Activated CD4-positive, alpha-beta T cell treated with anti-CD3 and anti-CD28 coated beads for 4 hours (primary cell): ENCODE results near the gene ALKBH8.
A peak's percentile ranks its signal among the peaks of the same experiment; 100 is the strongest.
"Not testable (repeated sequence)": the region's sequence is repeated elsewhere in the genome, so short reads cannot be mapped to it uniquely, and the experiment has no call there.

Experiments
- DNase-seq, 2 donors: peaks; one replicate each; pipeline ENCODE4 v3.0.0-alpha.2; 2020

ALKBH8 gene

DNA sequence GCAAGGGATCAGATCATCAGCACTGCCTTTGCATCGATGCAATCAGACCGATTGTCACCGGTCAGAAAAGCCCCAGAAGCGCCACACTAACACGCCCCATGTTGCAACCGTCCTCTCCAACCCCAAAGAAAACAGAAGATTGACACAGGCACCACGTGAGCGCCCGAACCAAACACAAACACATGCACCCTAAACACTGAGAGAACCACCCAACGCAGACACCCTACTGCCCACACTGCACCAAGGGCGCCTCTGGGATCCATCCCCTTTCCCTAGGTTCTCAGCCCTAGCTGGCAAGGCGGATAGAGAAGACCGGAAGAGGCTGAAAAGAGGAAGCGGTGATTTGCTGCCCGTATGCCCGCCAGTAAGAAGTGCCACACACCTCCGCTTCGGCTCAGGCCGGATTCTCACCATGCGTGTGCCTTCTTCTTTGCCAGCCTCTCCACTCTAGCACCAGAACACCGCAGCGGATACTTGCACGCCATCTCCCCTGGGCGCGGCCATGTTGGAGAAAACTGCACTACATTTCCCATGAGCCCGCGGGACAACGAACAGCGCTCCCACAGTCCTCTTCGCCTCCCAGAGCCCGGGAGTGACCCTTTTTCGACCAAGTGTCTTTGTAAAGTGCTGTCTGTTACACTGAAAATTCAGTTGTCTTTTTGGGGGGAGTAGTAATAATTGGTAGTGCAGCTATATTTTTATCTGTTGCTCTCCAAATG is at the start of gene ALKBH8:
Gene ALKBH8 (minus strand): TSS at position 517 of the 719 bp plus-strand sequence. CDS start 4,842 bp downstream, outside the sequence.
- DNase-seq = peak; percentile 72

- DNase-seq = no peak
These were observed 46.9 kb upstream of the ALKBH8 start for GRCh38 chr11:107612445-107612844.

DNA sequence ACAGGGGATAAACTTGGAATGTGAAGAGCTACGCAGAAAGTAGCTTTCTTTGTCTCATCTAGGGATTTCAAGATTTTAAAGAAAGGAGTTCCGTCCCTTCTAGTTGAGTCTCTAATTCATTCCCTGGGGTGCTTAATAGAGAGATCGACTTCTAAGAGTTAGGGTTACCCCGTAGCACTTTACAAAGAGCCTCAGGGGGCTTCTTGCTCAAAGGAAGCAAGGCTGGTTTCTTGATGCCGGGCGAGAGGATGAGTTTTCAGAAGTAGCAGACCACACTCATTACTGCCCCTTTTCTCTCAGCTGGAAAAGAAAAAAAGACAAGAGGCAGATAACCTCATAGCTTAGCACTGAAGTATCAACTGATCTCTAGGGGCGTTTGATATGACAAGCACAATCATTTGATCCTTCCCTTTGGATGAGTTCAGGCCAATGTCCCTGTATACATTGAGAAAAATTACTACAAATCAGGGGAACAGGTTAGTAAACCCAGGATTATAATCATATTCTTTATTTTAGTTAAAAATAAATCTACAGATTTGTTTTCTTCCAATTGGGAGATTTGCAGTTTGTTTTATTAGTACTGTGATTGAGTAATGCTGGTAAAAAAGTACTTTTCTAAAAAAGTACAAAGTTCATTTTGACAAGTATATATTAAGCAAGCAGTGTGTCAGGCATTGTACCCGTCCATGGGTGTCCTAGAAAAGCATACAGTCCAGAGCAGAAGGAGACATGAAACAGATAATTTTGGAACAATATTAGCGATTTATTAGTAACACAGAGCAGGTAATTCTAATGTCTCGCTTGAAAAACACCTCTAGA is 44.1 kb upstream of the ALKBH8 start:
- DNase-seq = no peak

DNA sequence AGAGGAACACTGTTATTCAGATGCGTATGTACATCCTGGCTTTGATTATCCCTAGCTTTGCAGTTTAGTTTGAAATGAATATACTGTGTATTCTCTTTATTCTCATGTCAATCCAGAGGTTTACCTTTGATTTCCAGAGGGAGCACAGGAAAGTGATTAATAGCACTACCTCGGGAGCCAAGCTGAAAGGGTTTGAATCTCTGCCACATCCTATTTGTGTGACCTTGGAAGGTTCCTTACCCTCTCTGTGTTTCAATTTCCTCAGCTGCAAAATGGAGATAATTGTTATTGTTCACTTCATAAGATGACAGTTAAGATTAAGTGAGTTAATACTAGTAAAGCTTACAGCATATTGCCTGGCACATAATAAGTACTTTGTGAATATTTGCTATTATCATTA is 43.3 kb upstream of the ALKBH8 start:
- no peak for DNase-seq

- DNase-seq = no peak
These were observed 40.6 kb upstream of the ALKBH8 start for GRCh38 chr11:107606141-107606540.

DNA sequence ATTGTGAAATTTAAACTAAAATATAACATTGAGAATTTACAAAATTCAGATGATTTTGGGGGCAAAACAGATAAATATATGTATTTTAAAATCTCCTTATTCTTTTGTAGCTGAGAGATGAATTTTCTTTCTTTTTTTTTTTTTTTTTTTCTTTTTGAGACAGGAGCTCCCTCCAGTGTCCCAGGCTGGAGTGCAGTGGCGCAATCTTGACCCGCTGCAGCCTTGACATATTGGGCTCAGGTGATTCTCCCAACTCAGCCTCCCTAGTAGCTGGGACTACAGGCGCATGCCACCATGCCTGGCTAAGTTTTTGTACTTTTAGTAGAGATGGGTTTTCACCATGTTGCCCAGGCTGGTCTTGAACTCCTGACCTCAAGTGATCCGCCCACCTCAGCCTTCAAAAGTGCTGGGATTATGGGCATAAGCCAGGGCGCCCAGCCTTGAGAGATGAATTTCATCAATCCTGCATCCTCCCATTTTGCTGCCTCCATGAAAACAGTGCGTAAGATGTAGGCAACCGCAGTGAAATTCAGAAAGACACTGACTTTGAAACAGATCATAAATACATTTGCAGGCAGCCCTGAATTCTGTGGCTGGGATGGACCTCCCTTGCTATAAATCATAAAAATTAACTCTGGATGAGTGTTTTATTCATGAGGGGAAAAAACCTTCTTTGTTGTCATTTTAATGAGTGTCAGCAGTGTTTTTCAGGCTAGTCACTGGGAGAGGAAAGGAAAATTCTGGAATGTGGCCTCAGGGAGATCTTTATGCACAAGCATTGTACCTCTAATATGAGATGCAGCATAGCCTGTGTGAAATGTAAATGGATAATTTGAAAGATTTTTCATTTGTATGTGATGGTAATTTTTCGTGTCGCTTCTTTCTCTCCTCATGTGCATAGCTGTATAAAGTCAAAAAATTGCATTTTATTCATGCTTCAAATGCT is 39.8 kb upstream of the ALKBH8 start:
- no peak for DNase-seq

GRCh38 chr11:107598225-107599139 is 32.9 kb upstream of the ALKBH8 start:
- no peak for DNase-seq

- DNase-seq = no peak
These were observed 29.2 kb upstream of the ALKBH8 start for GRCh38 chr11:107594736-107595135.

DNA sequence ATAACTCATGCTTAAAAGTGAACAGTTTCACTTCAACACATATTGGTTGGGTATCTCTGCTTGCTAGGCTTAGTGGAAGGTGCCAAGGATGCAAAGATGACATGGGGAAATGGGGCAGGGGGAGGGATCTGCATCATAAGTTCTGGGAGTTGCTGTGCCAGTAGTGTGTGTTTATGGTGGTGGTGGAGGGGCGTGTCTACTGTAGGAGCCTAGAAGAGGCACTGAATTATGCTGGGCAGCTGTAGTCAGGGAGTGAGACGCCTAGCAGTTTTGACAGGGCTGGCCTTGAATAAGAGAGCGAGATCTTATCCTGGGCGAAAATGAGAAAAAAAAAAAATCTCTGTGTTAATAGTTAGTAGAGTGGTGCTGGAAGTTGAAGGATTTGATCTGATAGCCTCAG is 28.4 kb upstream of the ALKBH8 start:
- DNase-seq = no peak

DNA sequence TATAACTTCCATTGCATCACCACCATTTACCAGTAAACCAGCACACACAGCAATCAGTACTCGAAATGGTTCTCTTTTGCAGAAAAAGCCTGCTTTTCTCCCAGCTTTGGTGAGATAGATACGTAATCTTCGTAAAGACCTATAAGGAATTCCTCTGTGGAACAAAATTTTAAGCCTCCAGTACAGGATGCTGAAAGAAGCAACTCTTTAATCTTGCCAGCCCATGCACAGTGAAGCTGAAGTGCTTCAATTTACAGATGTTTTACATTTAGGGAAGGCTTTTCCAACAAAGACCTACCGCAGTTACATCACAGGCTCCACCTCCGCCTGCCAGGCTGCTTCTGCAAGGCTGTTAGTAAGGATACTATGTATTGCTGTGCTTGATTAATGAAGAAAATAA is 27.3 kb upstream of the ALKBH8 start:
- no peak for DNase-seq

DNA sequence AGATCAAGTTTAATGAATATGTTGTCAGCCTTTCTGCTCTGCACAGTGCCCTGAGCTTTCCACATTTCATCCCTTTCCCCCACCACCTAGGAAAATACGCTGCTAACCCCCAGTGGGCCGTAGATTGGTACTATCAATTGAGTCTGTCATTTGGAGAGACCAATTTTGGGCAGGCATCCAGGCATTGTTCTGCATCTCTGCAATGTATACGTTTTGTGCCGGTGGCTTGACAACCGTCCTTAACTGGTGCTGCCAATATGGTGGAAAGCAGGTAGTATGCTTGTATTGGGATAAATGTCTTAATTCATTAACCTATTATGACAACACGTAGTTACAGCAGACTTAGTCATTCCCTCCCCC is 26.7 kb upstream of the ALKBH8 start:
- no peak for DNase-seq

DNA sequence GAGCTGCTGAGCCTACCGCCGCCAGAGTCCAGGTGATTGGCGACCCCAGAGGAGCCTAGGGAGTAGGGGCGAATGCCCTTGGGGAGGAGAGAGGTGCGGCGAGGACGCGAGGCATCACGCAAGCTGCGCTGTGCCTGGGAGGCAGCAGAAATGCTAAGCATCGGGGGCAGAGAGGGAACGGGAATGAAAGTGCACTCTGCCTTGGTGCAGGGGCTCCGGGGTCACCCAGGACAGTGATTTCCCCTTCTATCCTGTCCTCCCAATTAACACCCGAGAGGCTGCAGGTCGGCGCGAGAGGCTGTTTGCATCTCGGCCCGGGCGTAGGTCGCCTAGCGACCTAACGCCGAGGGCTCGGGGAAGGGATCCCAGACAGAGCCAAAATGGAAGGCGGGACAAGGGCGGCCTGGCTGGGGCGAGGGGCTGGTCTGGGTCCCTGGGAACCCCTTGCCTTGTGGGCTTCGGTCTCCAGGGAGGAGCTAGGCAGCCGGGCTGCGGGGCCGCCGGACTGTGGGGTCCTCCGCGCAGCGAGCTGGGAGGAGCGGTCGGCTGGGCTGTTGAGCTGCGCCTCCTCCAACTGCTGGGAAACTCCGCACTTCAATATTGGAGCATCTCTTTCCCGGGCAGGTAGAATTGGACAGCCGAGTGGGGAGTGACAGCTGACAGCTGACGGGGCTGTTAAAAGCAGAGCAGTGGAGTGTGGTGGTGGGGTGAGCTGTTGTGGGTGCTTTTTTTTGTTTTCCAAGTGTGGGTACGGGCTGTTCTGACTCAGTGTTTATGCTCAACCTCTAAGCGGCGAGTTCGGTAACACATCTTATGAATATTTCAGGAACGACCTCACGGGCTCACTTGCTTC is 26.1 kb upstream of the ALKBH8 start:
- peak; percentile 39 to 47 for DNase-seq

- peak; percentile 16 to 21 for DNase-seq
These were observed 25.2 kb upstream of the ALKBH8 start, which contains the start of gene ELMOD1 for GRCh38 chr11:107590460-107591377. Gene ELMOD1, plus strand, starts transcription at chr11:107591147. Its CDS starts 27,043 bp downstream, at chr11:107618190.

DNA sequence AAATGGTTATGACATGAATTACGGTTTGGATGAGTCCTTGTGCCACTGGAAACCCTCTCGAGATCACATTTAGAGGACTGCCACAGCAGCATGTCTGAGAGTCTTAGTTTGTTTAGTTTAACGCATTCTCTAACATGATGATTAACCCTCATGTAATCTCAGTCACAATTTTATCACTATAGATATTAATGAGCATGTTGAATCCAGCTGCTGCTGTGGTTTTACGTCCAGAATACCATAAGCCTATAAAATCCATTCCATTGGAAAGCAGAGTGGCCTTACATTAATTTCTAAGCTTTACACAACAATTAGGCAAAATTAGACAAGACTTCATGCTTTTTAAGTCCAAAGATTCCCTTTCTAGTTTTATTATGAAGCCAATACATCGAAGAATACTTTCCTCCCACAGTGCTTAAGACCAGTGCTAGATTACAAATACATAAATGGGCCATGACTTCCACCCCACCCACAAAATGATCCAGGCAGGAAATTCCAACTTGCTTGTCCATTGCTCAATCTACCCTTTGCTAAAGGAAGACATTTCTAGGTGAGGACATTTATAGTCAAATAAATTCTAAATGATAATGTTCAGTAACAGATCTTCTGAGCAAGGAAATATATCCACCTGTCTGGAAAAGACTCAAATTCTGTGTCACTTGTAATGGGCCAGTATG is 21.9 kb upstream of the ALKBH8 start:
- no peak for DNase-seq

DNA sequence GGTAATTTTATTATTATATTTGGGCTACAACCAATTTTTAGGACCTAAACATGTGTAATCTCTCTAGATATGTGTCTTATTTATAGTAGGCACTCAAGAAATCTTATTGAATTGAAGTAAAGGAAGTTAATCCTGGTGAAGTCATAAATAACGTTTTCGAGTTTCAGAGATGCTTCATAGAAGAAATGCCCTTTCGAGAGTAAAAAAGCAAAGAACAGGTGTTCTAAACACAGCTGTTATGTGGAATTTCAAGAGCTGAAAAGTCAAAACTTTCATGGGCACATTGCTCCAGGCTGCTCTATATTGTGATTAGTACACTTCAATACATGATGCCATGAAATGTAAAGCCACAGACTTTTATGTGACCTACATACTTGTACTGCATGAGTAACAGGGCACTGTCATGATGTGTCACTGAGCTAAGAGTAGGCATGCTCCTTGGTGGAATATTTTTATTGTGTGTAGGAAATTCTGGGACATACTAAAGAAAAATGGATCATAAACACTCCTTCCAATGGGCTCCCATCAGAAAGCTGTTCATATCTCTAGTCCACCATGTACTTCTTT is 18.2 kb upstream of the ALKBH8 start:
- DNase-seq = no peak

DNA sequence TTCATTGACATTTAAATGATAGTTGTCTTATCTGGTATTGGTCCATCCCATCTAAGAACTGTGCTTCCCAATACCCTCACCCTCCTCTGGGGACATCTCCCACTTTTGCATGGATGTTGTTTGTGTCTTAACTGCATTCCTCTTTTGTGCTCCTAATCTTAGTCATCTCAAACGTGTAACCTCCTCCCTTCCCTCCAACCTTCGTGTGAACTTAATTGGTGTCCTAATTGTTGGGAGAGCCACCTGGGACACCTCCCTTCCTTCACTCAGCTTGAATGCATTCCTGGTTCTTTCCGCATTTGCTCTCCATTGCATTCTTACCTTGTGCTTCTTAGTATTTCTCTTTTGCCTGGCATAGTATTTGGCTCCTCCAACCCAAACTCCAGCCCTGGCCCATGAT is 15.6 kb upstream of the ALKBH8 start:
- DNase-seq = no peak

- not testable (repeated sequence) for DNase-seq
These were observed 13.6 kb upstream of the ALKBH8 start for GRCh38 chr11:107579169-107579568.

- DNase-seq = no peak
These were observed 11.8 kb upstream of the ALKBH8 start for GRCh38 chr11:107577346-107577711.
